Subcutaneous adipose tissue (tissue), 4 donors: Measurements from ENCODE around the gene CSRP1. TPM values are rescaled to one million over a fixed set of nuclear protein-coding genes. Genes with fewer than 3 reads are reported as not detected.

Experiments used
- total RNA-seq, 4 donors: library from RNA; depleted of rRNA; stranded (reverse); fragments of >200 nt; gene quantifications; one replicate each; pipeline ENCODE4 v1.1.0, GENCODE V29; 2016
- TF ChIP-seq, protein P1 (sequence below): fragments of 450-650 bp; IDR thresholded peaks from one replicate; pipeline ENCODE4 v1.5.1; 2016; ENCODE audit warnings: low read depth, mild to moderate bottlenecking, control low read depth, antibody characterized with exemption, moderate library complexity

The CSRP1 gene
- total RNA-seq, 4 donors from 2014 or later = 82.0 to 242 (median 155) TPM

DNA sequence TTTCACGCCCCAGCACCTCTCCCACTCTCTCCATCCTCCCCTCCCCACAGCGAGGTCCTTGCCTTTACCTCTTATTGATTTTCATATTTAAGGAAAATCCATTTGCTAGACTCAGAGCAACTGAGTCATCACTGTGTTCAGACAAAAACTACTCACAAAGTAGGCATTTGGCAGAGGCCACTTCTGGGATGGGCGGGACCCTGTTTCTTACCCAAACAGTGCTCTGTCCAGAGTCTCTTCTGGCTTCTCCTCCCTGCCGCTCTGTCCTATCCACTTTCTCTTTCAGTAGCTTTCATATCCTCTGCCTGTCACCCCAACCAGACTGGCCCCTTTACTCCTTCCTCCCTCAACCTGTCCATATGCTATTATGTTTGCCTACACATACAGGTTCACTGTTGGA is 29.6 kb upstream of the CSRP1 start:
- TF ChIP-seq, protein P1, sequence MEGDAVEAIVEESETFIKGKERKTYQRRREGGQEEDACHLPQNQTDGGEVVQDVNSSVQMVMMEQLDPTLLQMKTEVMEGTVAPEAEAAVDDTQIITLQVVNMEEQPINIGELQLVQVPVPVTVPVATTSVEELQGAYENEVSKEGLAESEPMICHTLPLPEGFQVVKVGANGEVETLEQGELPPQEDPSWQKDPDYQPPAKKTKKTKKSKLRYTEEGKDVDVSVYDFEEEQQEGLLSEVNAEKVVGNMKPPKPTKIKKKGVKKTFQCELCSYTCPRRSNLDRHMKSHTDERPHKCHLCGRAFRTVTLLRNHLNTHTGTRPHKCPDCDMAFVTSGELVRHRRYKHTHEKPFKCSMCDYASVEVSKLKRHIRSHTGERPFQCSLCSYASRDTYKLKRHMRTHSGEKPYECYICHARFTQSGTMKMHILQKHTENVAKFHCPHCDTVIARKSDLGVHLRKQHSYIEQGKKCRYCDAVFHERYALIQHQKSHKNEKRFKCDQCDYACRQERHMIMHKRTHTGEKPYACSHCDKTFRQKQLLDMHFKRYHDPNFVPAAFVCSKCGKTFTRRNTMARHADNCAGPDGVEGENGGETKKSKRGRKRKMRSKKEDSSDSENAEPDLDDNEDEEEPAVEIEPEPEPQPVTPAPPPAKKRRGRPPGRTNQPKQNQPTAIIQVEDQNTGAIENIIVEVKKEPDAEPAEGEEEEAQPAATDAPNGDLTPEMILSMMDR = no peak

DNA sequence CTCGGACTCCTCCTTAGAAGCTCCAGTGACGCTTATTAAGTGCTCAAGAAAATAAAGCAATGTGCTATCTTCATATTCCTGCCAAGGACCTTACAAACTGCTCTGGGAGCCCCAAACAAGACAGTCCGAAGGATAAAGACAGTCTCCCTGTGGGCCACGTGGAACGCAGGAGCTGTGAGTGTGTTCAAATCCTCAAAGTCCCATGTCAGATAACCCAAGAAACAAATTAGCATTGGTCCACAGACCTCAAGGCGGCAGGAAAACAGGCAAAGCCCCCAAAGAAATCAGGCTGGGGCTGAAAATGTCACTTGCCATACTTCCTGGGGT is 29.0 kb upstream of the CSRP1 start:
- TF ChIP-seq, protein P1 = no peak

DNA sequence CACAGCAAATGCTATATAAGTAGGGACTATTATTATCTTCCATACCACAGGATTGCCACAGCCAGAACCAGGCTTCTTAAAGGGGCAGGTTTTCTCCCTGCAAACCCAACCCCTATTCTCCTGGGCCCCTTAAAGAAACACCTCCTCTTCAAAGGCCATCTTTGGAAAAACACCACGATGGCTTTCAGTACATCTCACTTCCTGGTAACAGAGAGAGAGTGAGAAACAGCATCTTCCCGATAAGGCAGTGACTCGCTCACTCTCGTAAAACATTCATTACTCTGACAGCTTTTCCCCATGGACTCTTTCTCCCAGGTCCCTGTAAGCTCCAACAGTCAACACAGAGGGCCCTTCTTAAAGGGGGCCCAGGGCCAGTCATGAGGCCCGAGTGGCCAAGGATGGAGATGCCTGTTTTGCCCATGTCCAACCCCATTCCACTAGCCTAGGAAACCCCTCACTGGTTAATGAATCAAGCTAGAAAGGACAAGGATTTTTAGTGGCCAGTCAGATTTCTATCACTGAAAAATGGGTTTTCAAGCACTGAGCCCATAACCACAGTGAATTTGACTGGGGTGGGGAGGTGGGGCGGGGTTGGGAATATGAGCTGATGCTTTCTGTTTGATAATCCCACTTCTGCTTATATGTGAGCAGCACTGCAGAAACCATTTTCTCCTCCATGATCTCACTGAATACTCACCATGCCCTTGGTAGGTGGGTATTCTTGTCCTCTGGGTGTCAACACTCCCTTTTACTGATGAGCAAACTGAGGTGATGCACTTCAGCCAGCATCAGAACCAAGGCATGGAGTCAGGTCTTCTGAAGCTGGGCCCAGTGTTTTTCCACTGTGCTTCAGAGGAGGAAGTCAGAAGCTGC is 28.4 kb upstream of the CSRP1 start:
- TF ChIP-seq, protein P1 = no peak

GRCh38 chr1:201533836-201534235 is 26.9 kb upstream of the CSRP1 start:
- TF ChIP-seq, protein P1 = no peak

DNA sequence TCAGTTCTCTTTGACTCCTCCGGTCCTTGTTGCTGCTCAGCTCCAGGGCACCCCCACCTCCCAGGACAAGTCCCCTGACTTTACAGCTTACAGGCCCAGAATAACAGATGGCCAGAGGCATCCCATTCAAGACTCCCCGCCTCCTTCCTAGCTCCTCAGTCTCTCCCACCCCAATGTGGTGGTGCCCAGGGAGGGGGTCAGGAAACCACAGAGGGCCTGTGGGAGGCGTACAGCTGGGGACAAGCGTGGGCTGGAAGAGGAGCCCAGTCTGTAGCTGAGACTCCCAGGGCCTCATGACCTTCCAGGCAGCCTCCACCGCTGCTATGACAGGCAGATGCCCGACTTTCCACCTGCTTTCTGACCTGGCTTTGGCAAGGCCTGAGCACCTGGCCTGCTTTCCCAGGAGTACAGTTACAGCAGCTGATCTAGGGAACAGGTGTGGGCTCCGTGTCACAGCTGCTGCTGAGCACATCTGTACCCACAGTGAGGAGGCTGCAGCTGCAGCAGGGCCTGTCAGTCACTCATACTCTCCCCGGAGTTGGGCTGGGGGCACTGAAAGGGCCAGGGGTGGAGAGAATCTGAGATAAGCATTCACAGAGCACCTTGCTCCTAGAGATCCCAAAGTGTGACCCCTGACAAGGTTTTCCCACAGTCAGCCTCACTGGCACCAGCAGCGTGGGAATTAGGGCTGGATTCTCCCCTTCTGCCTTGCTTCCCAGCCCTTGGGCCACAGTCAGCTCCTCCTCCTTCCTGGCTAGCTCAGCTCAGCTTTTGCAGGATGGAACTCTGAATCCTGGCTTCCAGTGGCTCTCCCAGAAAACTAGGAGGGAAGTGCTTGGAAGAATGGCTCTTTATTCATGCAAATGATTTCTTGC is 24.9 kb upstream of the CSRP1 start:
- TF ChIP-seq, protein P1 = no peak

DNA sequence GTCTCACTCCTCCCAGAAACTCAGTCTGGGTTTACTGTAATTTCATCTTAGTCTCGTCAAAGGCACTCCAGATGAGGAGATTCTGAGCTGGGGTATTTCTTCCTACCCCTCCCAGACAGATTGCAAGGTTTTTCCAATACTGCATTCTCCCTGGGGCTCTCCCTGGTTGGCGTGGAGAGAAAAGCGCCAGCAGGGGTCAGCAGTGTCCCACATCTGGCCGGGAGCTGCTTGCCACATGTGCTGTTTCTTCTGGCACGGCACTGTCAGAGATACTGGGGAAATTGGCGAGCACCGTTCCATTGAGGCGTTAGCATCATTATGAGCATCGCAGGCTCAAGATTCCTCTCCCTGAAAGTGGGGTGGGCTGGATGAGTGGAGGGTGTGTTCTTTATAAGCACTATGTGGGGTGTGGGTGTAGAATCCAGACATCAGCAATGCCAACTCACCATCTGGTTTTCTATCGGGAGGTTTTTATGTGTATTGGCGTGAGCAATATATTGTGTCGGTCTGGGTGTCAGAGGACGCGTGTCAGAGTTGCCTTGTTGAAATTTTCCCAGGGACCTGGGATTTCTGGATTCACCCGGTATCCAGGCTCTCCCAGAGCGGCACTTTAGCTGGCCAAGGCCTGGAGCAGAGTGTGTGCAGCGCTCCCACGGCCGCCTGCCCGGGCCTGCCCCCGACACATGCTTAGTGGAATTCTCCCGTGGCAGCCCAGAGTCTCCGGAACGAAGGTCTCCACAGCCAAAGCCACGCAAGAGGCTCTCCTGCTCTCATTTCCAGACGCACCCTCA is 24.0 kb upstream of the CSRP1 start:
- TF ChIP-seq, protein P1 = no peak
